CD4-positive, alpha-beta T cell (primary cell): ENCODE measurements around the gene COL25A1. TPM values are rescaled to one million over a fixed set of nuclear protein-coding genes. Genes with fewer than 3 reads are reported as not detected.
"Not testable (repeated sequence)": the region's sequence is repeated elsewhere in the genome, so short reads cannot be mapped to it uniquely, and the experiment has no call there.

Experiments
- ATAC-seq: fragments of 200-7000 bp; cut with Tn5 transposase; one replicate; pipeline ENCODE4 v1.10.0; 2022; ENCODE audit warnings: mild to moderate bottlenecking; ENCODE audit not compliant: poor library complexity
- CTCF ChIA-PET: fragments of 350-600 bp; sonication (Branson Sonifier 250); formaldehyde crosslinking; loops from one replicate; lab custom pipeline; 2021; ENCODE audit warnings: antibody characterized with exemption, inconsistent platforms; lab: Charles Lee
- POLR2A ChIA-PET: fragments of 350-600 bp; sonication (Branson Sonifier 250); formaldehyde crosslinking; loops from one replicate; lab custom pipeline; 2021; ENCODE audit warnings: antibody characterized with exemption, inconsistent platforms; lab: Charles Lee
- DNase-seq, 14 experiments: peaks; one replicate each; pipeline ENCODE4 v3.0.0-alpha.2; 2013 to 2020; ENCODE audit warnings: mixed read lengths in 2 of 14
- H3K27ac ChIP-seq, 2 donors: one replicate each; pipeline versions ENCODE4 v1.5.1 to v1.7.0; 2013; ENCODE audit warnings: low read length in 2 of 2, low read depth in 1 of 2, mild to moderate bottlenecking in 1 of 2
- H3K27me3 ChIP-seq, 2 experiments: 1 replicate in 1 of 2; 2 replicates in 1 of 2; pipeline versions ENCODE4 v1.6.1 to v1.7.0; 2013; ENCODE audit warnings: low read length in 2 of 2, control low read depth in 1 of 2, mild to moderate bottlenecking in 1 of 2, moderate library complexity in 1 of 2; ENCODE audit not compliant: insufficient read depth in 2 of 2, control insufficient read depth in 1 of 2
- H3K36me3 ChIP-seq: one replicate; pipeline ENCODE4 v1.6.1; 2013; ENCODE audit warnings: low read length, control low read depth; ENCODE audit not compliant: insufficient read depth
- H3K4me1 ChIP-seq: one replicate; pipeline ENCODE4 v1.6.1; 2013; ENCODE audit warnings: low read length, control low read depth; ENCODE audit not compliant: insufficient read depth
- H3K4me3 ChIP-seq: one replicate; pipeline ENCODE4 v1.5.1; 2013; ENCODE audit warnings: mild to moderate bottlenecking, low read length, moderate library complexity
- H3K9me3 ChIP-seq, 2 experiments: 1 replicate in 1 of 2; 2 replicates in 1 of 2; pipeline versions ENCODE4 v1.6.1 to v1.7.0; 2013; ENCODE audit warnings: low read length in 2 of 2, mild to moderate bottlenecking in 2 of 2, control low read depth in 1 of 2, moderate library complexity in 1 of 2; ENCODE audit not compliant: control insufficient read depth in 1 of 2, insufficient read depth in 1 of 2
- H3K27ac Mint-ChIP-seq: one replicate; pipeline ENCODE4 v1.8.0; 2020; ENCODE audit warnings: mixed read lengths
- H3K27me3 Mint-ChIP-seq: one replicate; pipeline ENCODE4 v1.8.0; 2021; ENCODE audit warnings: mixed read lengths
- H3K36me3 Mint-ChIP-seq: one replicate; pipeline ENCODE4 v1.8.0; 2021; ENCODE audit warnings: low read depth, mixed read lengths
- H3K4me1 Mint-ChIP-seq: one replicate; pipeline ENCODE4 v1.8.0; 2021; ENCODE audit warnings: low read depth, mixed read lengths
- H3K4me3 Mint-ChIP-seq: one replicate; pipeline ENCODE4 v1.8.0; 2020; ENCODE audit warnings: mild to moderate bottlenecking, mixed read lengths
- H3K9me3 Mint-ChIP-seq: one replicate; pipeline ENCODE4 v1.8.0; 2020; ENCODE audit warnings: mixed read lengths
- CTCF ChIP-seq: fragments of 200-600 bp; IDR thresholded peaks from one replicate; pipeline ENCODE4 v1.8.0; 2022; ENCODE audit warnings: antibody characterized with exemption, mild to moderate bottlenecking
- intact Hi-C, 2 experiments: fragments of 100-400 bp; cut with DNase I in 1 of 2; cut with micrococcal nuclease in 1 of 2; formaldehyde crosslinking; loops; one replicate each; pipeline versions ENCODE4 v1.15.1 to v1.9.0; 2023 to 2025; cut with DNase I, micrococcal nuclease
- total RNA-seq, 174 experiments: library from RNA in 2 of 174; stranded (reverse) in 2 of 174; gene quantifications; one replicate each; pipeline ENCODE4 v1.2.3 and lab custom pipeline; 2021 to 2026

COL25A1 gene
- total RNA-seq, 2 experiments from 2014 or later: 0.42 TPM; not detected in 1

- POLR2A ChIA-PET: no interaction called here
- CTCF ChIA-PET: no interaction called here
- no peak overlapping the region for H3K4me3 Mint-ChIP-seq
- no peaks in the 10 kb centered on the region for H3K4me1 Mint-ChIP-seq
- H3K9me3 ChIP-seq: no peaks in the 10 kb centered on the region
- intact Hi-C loops: no loop called here
- H3K36me3 ChIP-seq: no peaks in the 10 kb centered on the region
- no peaks in the 10 kb centered on the region for H3K27me3 ChIP-seq
- TF ChIP-seq CTCF: no peak
- H3K27ac Mint-ChIP-seq: no peak overlapping the region
- no peaks in the 10 kb centered on the region for H3K27me3 Mint-ChIP-seq
- no peak overlapping the region for H3K27ac ChIP-seq
- no peaks in the 10 kb centered on the region for H3K4me1 ChIP-seq
- H3K36me3 Mint-ChIP-seq: no peaks in the 10 kb centered on the region
- ATAC-seq (no peak), DNase-seq (peak in 2 of 14 experiments; percentile 1 to 9)
- no peaks in the 10 kb centered on the region for H3K9me3 Mint-ChIP-seq
- H3K4me3 ChIP-seq: no peak overlapping the region
Observed at GRCh38 chr4:109072595-109072994, 229.9 kb downstream of the COL25A1 start.

- not testable (repeated sequence) for H3K36me3 Mint-ChIP-seq
Observed at GRCh38 chr4:109070677-109071076, 231.8 kb downstream of the COL25A1 start.

GRCh38 chr4:109067508-109068235 lies 234.8 kb downstream of the COL25A1 start:
- Histone ChIP-seq H3K4me1 (no peaks in the 10 kb centered on the region), H3K27me3 (no peaks in the 10 kb centered on the region), H3K9me3 (no peaks in the 10 kb centered on the region), H3K4me3 (no peak overlapping the region), H3K36me3 (no peaks in the 10 kb centered on the region), H3K27ac (no peak overlapping the region)
- POLR2A ChIA-PET: no interaction called here
- Mint-ChIP-seq H3K9me3 (no peaks in the 10 kb centered on the region), H3K4me1 (no peaks in the 10 kb centered on the region), H3K27ac (no peak overlapping the region), H3K4me3 (no peak overlapping the region), H3K27me3 (no peaks in the 10 kb centered on the region), H3K36me3 (no peaks in the 10 kb centered on the region)
- no peak for TF ChIP-seq CTCF
- DNase-seq (no peak), ATAC-seq (no peak)
- intact Hi-C loops: no loop called here
- CTCF ChIA-PET: no interaction called here

More at GRCh38 chr4:109070677-109071076, 231.8 kb downstream of the COL25A1 start:
- H3K36me3 ChIP-seq, H3K27me3 ChIP-seq, H3K4me3 ChIP-seq, H3K9me3 Mint-ChIP-seq, H3K4me3 Mint-ChIP-seq, H3K27me3 Mint-ChIP-seq, H3K27ac Mint-ChIP-seq, POLR2A ChIA-PET, H3K4me1 ChIP-seq, ATAC-seq, DNase-seq, H3K27ac ChIP-seq, H3K4me1 Mint-ChIP-seq, H3K9me3 ChIP-seq, intact Hi-C loops, CTCF ChIA-PET: not testable (repeated sequence)

- Histone ChIP-seq H3K4me3 (no peak overlapping the region), H3K27ac (no peak overlapping the region), H3K9me3 (no peaks in the 10 kb centered on the region), H3K27me3 (no peaks in the 10 kb centered on the region), H3K4me1 (no peaks in the 10 kb centered on the region), H3K36me3 (no peaks in the 10 kb centered on the region)
- no peak overlapping the region for H3K27ac Mint-ChIP-seq
- intact Hi-C loops: no loop called here
- CTCF ChIA-PET: no interaction called here
- H3K36me3 Mint-ChIP-seq: no peaks in the 10 kb centered on the region
- no peak for TF ChIP-seq CTCF
- DNase-seq (no peak), ATAC-seq (no peak)
- H3K4me3 Mint-ChIP-seq: no peak overlapping the region
- POLR2A ChIA-PET: no interaction called here
- H3K4me1 Mint-ChIP-seq: no peaks in the 10 kb centered on the region
- H3K9me3 Mint-ChIP-seq: no peaks in the 10 kb centered on the region
- H3K27me3 Mint-ChIP-seq: no peaks in the 10 kb centered on the region
Observed at GRCh38 chr4:109065006-109065405, 237.5 kb downstream of the COL25A1 start.
